Stimulated activated CD8-positive, alpha-beta memory T cell treated with anti-CD3 and anti-CD28 coated beads, Interleukin-15, amount 100 ng/mL, for 24 hours (primary cell): ENCODE results near the gene RPL12.
"Not testable (repeated sequence)": the region's sequence is repeated elsewhere in the genome, so short reads cannot be mapped to it uniquely, and the experiment has no call there.

ENCODE experiments used
- DNase-seq: peaks from one replicate; pipeline ENCODE4 v3.0.0-alpha.2; 2020; ENCODE audit warnings: low read depth

The RPL12 gene

DNA sequence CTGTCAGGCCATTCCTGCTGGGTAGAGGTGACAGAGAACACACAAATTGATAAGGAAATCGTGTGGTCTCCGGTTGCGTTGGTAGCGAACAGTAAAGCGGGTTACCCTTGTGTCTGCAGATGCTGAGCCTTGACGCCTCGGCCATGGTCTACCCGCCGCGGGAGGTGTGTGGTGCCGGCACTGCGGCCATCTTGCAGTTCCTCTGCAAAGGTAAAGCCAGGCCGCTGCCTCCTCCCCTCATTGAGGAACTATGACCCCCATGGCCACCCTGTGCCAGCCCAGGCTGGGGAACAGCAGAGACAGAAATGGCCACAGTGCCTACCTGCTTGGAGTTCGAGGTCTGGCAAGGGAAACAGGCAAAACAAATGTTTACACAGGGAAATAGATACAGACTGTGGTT, 16.4 kb upstream of the RPL12 start:
- DNase-seq, result no peak

- DNase-seq, result not testable (repeated sequence)
Measured at GRCh38 chr9:127466407-127466917, 15.3 kb upstream of the RPL12 start.

DNA sequence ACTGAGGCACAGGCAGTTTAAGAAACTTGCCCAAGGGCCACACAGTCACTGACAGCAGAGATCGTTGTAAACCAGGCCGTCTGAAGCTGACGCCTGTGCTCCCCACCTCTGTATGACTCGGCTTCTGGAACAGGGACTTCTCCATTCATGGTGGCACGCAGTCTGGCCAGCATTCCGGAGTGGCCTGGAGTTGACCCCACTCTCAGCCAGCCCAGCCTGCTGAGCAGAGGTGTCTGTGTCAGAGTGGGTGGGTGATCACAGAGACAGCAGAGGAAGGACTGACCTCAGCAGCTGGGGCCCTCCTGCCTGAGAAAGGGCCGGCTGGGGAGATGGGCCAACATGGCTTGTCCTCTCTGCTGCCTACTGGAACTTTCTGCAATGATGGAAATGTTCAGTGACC, 12.7 kb upstream of the RPL12 start:
- DNase-seq, result no peak

- DNase-seq, result no peak
Measured at GRCh38 chr9:127463382-127463781, 12.2 kb upstream of the RPL12 start.

DNA sequence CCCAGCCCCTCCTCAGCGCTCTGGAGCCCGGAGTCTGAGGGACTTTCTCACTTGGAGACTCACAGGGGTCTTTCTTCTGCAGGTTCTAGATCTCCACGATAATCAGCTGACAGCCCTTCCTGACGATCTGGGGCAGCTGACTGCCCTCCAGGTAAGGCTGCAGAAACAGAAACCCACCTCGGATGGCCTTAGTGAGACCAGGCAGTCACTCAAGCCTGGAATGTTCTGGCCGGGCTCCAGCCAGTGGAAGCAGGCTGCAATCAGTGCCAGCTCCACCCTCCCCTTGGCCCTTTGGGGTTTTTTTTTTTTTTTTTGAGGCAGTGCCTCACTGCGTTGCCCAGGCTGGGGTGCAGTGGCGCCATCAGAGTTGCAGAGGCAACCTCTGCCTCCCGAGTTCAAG, 7.7 kb upstream of the RPL12 start:
- no peak for DNase-seq

DNA sequence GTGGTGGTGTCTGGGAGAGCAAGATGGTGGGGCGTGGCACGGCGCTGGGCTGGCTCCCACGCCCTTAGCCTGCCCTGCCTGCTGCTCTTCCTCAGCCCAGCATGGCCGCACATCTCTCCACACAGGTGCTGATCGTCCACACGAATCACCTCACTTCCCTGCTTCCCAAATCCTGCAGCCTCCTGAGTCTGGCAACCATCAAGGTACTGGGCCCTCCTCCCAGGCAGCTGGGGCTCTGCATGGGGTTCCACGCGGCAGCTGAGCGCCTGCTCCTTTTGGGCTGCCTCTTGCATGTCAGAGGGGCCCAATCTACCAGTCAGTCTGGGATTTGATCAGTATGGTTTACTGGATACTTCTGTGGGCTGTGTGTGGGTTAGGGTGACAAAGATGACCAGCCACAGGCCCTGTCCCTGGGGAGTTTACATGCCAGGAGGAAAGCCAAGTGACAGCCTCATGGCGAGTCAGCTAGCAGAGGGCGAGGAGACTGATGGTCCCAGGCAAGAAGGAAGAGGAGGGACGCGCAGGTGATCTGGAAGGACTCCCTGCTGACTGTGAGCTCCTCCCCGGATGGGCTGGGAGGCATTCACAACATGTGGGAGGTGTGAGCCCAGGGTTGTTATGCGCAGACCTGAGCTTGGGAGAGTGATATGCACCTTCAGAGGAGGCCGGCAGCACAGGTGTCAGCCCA, 6.1 kb upstream of the RPL12 start:
- no peak for DNase-seq

- DNase-seq, result no peak
Measured at GRCh38 chr9:127455324-127455992, 4.3 kb upstream of the RPL12 start.

DNA sequence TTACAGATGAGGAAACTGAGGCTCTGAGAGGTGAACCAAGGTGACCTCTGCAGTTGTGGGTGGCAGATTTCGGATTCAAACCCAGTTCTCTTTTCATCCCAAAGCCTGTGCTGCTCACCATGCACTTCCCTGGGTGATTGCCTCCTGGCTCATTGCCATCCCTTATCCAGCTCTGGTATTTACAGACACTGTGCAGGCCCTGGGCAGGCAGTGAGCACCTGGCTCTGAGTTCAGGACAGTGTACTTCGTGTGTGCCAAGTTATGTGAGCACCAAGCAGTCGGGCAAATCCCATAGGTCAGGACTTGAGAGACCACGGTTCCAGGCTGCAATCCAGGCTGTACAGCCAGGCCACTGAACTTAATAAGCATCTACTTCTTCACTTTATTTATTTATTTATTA, 1.5 kb upstream of the RPL12 start:
- DNase-seq, result no peak

- DNase-seq, result no peak
Measured at GRCh38 chr9:127451858-127452656, 851 bp upstream of the RPL12 start.

DNA sequence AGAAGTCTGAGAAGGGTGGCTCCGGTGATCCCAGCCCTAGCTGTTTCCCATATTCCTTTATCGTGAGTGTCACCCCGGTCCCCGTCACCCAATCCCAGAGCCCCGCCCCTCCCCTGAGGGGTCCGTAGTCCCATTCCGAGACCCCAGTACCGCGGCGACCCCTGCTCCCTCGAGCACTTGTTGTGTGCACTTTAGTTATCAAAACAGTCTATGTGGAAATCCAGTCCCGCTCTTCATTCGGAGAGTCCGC, 327 bp upstream of the RPL12 start:
- no peak for DNase-seq

GRCh38 chr9:127450243-127450760, 904 bp downstream of the RPL12 start:
- no peak for DNase-seq

- DNase-seq, result no peak
Measured at GRCh38 chr9:127449332-127449966, 1.8 kb downstream of the RPL12 start.

- no peak for DNase-seq
Measured at GRCh38 chr9:127448112-127448805, 2.9 kb downstream of the RPL12 start.

- DNase-seq, result no peak
Measured at GRCh38 chr9:127447416-127448111, 3.6 kb downstream of the RPL12 start.

GRCh38 chr9:127446713-127447415, 4.3 kb downstream of the RPL12 start:
- DNase-seq, result no peak

DNA sequence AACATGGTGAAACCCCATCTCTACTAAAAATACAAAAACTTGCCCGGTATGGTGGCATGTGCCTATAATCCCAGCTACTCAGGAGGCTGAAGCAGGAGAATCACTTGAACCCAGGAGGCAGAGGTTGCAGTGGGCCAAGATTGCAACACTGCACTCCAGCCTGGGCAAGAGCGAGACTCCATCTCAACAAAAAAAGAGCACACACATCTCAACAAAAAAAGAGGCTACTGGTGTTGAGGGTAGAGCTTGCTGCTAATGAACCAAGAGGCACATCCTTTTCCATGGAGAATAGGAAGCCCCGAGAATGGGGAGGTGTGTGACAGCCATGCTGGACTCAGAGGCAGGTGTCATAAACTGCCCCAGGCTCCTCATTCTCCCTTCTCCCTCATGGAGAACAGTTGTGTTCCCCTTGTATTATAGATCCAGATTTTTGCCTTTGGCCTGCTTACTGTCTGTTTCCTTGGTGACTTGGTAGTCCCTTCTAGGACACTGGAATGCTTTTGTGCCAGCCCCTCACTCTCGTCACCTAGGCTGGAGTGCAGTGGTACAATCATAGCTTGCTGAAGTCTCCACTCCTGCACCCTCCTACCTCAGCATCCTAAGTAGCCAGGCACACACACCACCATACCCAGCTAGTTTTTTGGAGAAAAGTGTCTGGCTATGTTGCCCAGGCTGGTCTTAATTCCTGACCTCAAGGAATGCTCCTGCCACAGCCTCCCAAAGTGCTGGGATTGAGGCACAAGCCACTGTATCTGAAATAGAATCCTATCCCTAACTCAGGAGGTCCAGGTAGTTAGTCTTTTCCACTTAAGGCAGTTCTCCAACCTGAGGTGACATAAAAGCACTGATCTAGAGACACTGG, 5.1 kb downstream of the RPL12 start:
- DNase-seq, result no peak

DNA sequence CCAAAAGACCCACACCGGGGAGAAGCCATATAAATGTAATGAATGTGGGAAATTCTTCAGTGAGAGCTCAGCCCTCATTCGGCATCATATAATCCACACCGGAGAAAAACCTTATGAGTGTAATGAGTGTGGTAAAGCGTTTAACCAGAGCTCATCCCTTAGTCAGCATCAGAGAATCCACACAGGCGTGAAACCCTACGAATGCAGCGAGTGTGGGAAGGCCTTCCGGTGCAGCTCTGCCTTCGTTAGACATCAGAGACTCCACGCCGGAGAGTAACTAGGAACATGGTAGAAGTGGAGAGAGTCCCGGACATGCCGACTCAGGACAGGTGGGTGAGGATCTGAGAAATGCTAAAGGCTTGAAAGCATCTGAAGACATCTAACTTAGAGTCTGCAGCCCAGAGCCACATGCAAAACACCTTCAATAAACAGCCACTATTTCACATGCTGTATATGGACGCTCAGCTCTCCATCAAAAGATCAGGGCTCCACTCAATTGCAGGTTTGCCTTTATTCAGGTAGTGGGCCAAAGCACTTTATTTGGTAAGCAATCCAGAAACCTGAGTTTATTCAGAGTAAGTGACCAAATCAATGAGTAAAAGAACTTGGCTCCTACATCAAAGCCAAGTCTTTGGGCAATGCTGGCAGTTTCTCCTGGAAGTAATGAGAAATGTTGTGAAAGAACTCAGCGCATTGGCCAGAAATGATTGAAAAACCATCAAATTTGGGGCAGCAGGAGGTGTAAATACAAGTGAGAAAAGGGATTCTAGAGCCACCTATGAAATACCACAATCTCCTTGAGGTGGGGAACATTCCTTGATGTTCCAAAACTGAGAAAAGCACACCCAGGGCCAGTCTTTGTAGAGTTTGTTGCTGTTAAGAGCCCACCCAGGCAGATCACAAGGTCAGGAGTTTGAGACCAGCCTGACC, 6.0 kb downstream of the RPL12 start:
- no peak for DNase-seq

- no peak for DNase-seq
Measured at GRCh38 chr9:127444283-127444920, 6.8 kb downstream of the RPL12 start.
